ENCODE results near the gene TPRG1.

TPRG1 gene

DNA sequence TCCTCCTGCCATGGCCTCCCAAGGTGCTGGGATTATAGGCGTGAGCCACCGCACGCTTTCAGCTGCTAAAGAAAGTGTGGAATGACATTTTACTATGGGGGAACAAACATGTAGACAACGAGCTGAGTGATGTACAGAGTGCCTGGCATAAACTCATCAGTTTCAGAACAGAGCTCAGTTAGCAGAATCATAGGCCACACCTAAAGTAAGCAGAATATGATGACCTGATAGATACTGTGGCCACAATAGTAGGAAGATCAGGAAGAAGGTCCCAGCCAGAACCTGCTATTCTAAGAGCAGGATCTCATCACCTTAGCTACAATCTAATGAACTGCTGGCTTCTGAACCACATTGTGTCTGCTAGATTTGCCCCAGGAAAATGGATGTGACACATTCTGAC lies 158.3 kb downstream of the TPRG1 start:
- no peak for TF ChIP-seq POU2F2 (IDR thresholded peaks at IDR 0.05; ENCODE audit: low read depth, low read length)
- TF ChIP-seq TAF1 (IDR thresholded peaks at IDR 0.05; ENCODE audit: low read depth, low read length), result no peak
- TF ChIP-seq PAX5 (IDR thresholded peaks at IDR 0.05; ENCODE audit: insufficient read depth, low read length, severe bottlenecking), result no peak
- no peak for TF ChIP-seq POLR2AphosphoS5 (IDR thresholded peaks at IDR 0.05; ENCODE audit: low read depth, low read length)
- TF ChIP-seq SPI1 (IDR thresholded peaks at IDR 0.05; ENCODE audit: low read depth, low read length), result no peak
- peak; percentile 9 for FAIRE-seq
- no peak for DNase-seq (ENCODE audit: insufficient read length, low spot score)

DNA sequence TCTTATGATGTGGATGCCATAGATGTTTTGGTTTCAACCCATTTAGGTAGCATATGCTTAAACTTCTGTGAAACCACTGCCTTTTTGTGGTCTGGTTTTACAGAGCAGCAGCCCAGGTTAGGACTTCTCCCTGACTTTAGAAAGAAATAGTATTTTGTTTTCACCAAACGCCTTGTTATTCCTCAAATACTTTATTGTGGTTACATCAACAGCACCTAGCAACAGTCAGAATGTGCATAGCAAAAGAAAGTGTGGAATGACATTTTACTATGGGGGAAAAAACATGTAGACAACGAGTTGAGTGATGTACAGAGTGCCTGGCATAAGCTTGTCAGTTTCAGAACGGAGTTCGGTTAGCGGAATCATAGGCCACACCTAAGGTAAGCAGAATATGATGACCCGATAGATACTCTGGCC lies 159.2 kb downstream of the TPRG1 start:
- peak; percentile 35 for FAIRE-seq
- TF ChIP-seq POLR2A (IDR thresholded peaks at IDR 0.05; ENCODE audit: low read depth, low read length), result no peak
- DNase-seq (ENCODE audit: insufficient read length, low spot score), result no peak

- TF ChIP-seq SPI1 (IDR thresholded peaks at IDR 0.05; ENCODE audit: low read depth, low read length) (no peak), POLR2A (IDR thresholded peaks at IDR 0.05; ENCODE audit: low read depth, low read length) (no peak)
- no peak for FAIRE-seq
- DNase-seq (ENCODE audit: insufficient read length, low spot score), result no peak
These were observed 162.5 kb downstream of the TPRG1 start for GRCh38 chr3:189334064-189334920.

DNA sequence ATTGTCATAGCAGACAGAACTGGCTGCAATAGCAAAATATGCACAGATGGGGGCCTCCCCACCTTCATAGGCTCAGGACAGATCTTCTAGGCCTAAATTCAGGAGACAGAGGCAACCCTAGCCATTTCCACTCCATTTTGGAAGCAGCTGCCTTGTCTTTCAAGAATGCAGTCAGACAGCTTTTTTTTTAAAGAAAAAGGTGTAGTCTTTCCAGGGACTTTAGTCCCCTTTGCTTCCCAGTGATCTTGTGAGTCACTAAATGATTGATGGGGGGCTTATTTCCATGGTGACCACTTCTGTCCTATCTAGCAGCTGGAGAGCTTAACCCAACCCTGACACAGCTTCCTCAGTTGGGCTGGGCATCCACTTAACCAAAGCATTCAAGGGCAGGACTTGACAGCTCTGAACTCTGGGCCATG lies 165.9 kb downstream of the TPRG1 start:
- DNase-seq (ENCODE audit: insufficient read length, low spot score) (no peak), FAIRE-seq (no peak)
- TF ChIP-seq POLR2AphosphoS5 (IDR thresholded peaks at IDR 0.05; ENCODE audit: low read depth, low read length), result no peak
- TF ChIP-seq POU2F2 (IDR thresholded peaks at IDR 0.05; ENCODE audit: low read depth, low read length), result no peak
- TF ChIP-seq PAX5 (IDR thresholded peaks at IDR 0.05; ENCODE audit: insufficient read depth, low read length, severe bottlenecking), result no peak
- TF ChIP-seq TAF1 (IDR thresholded peaks at IDR 0.05; ENCODE audit: low read depth, low read length), result no peak
- no peak for TF ChIP-seq SPI1 (IDR thresholded peaks at IDR 0.05; ENCODE audit: low read depth, low read length)
- no peak for TF ChIP-seq POLR2A (IDR thresholded peaks at IDR 0.05; ENCODE audit: low read depth, low read length)

GRCh38 chr3:189338366-189338765 lies 166.6 kb downstream of the TPRG1 start:
- FAIRE-seq, result no peak
- TF ChIP-seq SPI1 (IDR thresholded peaks at IDR 0.05; ENCODE audit: low read depth, low read length), result no peak
- no peak for TF ChIP-seq POLR2A (IDR thresholded peaks at IDR 0.05; ENCODE audit: low read depth, low read length)
- TF ChIP-seq POLR2AphosphoS5 (IDR thresholded peaks at IDR 0.05; ENCODE audit: low read depth, low read length), result no peak
- no peak for TF ChIP-seq POU2F2 (IDR thresholded peaks at IDR 0.05; ENCODE audit: low read depth, low read length)
- no peak for TF ChIP-seq TAF1 (IDR thresholded peaks at IDR 0.05; ENCODE audit: low read depth, low read length)
- no peak for TF ChIP-seq PAX5 (IDR thresholded peaks at IDR 0.05; ENCODE audit: insufficient read depth, low read length, severe bottlenecking)

DNA sequence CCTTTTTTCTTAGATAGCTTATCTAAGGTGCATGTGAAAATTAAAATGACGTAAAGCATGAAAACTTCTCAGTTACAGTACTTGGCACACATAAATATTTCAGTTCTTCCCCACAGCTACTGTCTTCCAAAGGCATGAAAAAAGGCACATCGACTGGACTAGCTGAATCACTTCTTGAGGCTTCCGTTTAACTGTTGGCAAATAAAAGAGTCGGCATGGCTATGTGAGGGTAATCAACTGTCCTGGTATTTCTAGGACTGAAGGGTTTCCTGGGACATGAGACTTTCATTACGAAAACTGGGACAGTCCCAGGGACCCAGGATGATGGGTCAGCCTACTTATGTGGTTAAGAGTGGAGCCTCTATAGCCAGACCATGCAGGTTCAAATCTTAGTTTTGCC lies 168.2 kb downstream of the TPRG1 start:
- no peak for DNase-seq (ENCODE audit: insufficient read length, low spot score)
- FAIRE-seq, result no peak
- TF ChIP-seq TAF1 (IDR thresholded peaks at IDR 0.05; ENCODE audit: low read depth, low read length) (no peak), SPI1 (IDR thresholded peaks at IDR 0.05; ENCODE audit: low read depth, low read length) (no peak), POU2F2 (IDR thresholded peaks at IDR 0.05; ENCODE audit: low read depth, low read length) (no peak), POLR2AphosphoS5 (IDR thresholded peaks at IDR 0.05; ENCODE audit: low read depth, low read length) (no peak), POLR2A (IDR thresholded peaks at IDR 0.05; ENCODE audit: low read depth, low read length) (no peak), PAX5 (IDR thresholded peaks at IDR 0.05; ENCODE audit: insufficient read depth, low read length, severe bottlenecking) (no peak)

More at GRCh38 chr3:189338366-189338765, 166.6 kb downstream of the TPRG1 start:
- no peak for DNase-seq (ENCODE audit: insufficient read length, low spot score)

GRCh38 chr3:189340680-189341460 lies 169.1 kb downstream of the TPRG1 start:
- FAIRE-seq (no peak), DNase-seq (ENCODE audit: insufficient read length, low spot score) (no peak)
- TF ChIP-seq TAF1 (IDR thresholded peaks at IDR 0.05; ENCODE audit: low read depth, low read length) (no peak), PAX5 (IDR thresholded peaks at IDR 0.05; ENCODE audit: insufficient read depth, low read length, severe bottlenecking) (no peak), POU2F2 (IDR thresholded peaks at IDR 0.05; ENCODE audit: low read depth, low read length) (no peak), SPI1 (IDR thresholded peaks at IDR 0.05; ENCODE audit: low read depth, low read length) (no peak), POLR2A (IDR thresholded peaks at IDR 0.05; ENCODE audit: low read depth, low read length) (no peak), POLR2AphosphoS5 (IDR thresholded peaks at IDR 0.05; ENCODE audit: low read depth, low read length) (no peak)

DNA sequence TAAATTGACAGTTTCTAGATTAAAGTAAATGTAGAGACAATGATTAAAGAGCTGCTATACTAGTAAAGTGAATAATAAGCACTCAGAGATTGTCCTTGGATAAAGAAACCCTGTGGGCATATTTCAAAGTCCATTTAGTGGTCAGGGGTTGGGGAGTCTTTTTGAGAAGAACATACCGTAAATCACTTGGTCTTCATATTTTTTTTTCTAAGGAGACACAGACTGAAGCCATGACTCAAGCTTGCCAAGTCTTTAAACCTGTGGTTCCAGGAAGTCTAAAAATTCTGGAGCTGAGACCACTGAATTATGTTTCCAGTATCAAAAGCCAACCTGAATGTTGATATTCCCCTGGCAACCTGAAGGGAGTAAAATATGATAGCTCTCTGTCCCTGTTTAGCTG lies 171.0 kb downstream of the TPRG1 start:
- FAIRE-seq (no peak), DNase-seq (ENCODE audit: insufficient read length, low spot score) (no peak)
- TF ChIP-seq POU2F2 (IDR thresholded peaks at IDR 0.05; ENCODE audit: low read depth, low read length) (no peak), POLR2A (IDR thresholded peaks at IDR 0.05; ENCODE audit: low read depth, low read length) (no peak), TAF1 (IDR thresholded peaks at IDR 0.05; ENCODE audit: low read depth, low read length) (no peak), PAX5 (IDR thresholded peaks at IDR 0.05; ENCODE audit: insufficient read depth, low read length, severe bottlenecking) (no peak), POLR2AphosphoS5 (IDR thresholded peaks at IDR 0.05; ENCODE audit: low read depth, low read length) (no peak), SPI1 (IDR thresholded peaks at IDR 0.05; ENCODE audit: low read depth, low read length) (no peak)

DNA sequence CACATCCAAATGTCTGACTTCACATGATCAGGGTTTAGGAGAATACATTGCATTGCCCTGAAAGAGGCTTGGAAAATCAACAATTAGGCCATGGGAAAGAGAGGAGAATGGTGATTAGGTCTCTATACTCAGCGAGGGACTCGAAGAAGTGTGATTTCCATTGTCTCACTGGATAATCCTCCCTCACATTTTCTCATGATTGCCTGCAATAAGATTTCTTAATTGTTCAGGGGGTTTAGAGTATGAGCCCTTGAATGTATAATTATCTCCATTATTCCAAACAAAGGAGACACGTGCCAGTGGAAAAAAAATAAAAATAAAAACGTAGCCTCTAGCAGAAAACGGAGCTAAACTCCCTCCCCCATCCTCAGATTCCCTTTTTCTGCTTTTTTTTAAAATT lies 173.2 kb downstream of the TPRG1 start:
- FAIRE-seq (no peak), DNase-seq (ENCODE audit: insufficient read length, low spot score) (no peak)

More for the DNA sequence above, 173.2 kb downstream of the TPRG1 start:
- TF ChIP-seq POLR2AphosphoS5 (IDR thresholded peaks at IDR 0.05; ENCODE audit: low read depth, low read length) (no peak), PAX5 (IDR thresholded peaks at IDR 0.05; ENCODE audit: insufficient read depth, low read length, severe bottlenecking) (no peak), SPI1 (IDR thresholded peaks at IDR 0.05; ENCODE audit: low read depth, low read length) (no peak), POU2F2 (IDR thresholded peaks at IDR 0.05; ENCODE audit: low read depth, low read length) (no peak), TAF1 (IDR thresholded peaks at IDR 0.05; ENCODE audit: low read depth, low read length) (no peak), POLR2A (IDR thresholded peaks at IDR 0.05; ENCODE audit: low read depth, low read length) (no peak)
